ENCODE results near the gene C14orf119.
"Not testable (repeated sequence)": the region's sequence is repeated elsewhere in the genome, so short reads cannot be mapped to it uniquely, and the experiment has no call there.

The C14orf119 gene

GRCh38 chr14:23089498-23090253, 5.6 kb upstream of the C14orf119 start:
- DNase-seq (ENCODE audit: low spot score) = no peak

GRCh38 chr14:23090254-23090636, 5.1 kb upstream of the C14orf119 start:
- DNase-seq (ENCODE audit: low spot score) = no peak

DNA sequence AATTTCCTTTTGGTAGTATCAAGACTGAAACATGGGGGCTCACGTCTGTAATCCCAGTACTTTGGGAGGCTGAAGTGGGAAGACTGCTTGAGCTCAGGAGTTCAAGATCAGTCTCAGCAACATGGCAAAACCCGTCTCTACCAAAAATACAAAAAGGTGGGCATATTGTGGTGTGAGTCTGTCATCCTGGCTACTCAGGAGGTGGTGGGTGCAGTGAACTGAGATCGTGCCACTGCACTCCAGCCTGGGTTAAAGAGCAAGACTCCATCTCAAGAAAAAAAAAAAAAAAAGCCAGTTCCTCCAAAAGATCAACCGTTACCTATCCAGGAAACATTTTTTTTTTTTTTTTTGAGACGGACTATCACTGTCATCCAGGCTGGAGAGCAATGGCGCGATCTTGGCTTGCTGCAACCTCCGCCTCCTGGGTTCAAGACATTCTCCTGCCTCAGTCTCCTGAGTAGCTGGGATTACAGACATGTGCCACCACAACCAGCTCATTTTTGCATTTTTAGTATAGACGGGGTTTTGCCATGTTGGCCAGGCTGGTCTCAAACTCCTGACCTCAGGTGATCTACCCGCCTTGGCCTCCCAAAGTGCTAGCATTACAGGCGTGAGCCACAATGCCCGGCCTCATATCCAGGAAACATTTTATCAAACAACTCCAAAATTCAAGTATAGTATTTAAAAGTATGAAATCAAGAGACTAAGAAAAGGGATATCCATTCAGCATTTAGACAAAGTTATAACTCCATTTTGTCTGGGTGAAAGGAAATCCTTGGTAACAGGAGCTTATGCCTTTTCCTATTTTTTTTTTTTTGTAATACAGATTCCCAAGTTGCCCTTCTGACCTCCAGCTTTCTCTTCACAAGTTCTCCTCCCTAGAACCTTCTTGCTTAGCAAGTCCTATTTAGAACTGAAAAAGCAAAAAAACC, 3.7 kb upstream of the C14orf119 start:
- no peak for DNase-seq (ENCODE audit: low spot score)

DNA sequence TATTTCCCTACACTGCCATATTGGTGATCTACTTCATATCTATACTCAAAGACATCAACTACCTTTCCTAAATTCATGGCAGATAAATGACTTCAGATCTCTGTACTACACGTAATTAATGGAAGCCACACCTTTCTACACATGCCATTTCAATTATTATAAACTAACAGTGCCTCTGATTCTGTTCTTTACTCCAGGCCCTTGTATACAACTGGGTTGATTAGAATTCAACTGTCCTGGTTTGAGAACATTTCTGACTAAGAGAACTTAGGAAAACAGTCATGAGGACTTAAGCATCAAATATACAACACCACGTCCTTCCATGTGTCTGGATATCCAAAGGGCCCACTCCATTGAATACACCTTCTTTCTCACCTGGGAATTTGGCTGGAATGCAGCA, 2.2 kb upstream of the C14orf119 start:
- no peak for DNase-seq (ENCODE audit: low spot score)

DNA sequence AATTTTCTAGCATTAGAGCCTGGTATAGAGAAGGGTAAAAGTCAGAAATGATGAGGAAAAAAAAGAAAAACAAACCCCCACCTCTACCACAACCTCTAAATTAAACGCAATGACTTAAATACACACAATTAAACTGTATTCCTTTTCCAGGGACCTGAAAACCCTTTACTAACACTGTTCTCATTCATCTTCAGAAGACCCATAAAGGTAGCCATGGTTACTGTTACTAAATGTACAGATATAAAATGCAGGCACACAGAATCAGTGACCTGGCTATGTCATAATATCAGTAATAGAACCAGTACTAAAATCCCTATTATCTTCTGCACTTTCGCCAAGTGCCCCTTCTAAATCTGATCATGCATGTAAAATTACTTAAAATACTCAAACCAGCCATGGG, 1.8 kb upstream of the C14orf119 start:
- DNase-seq (ENCODE audit: low spot score) = no peak

GRCh38 chr14:23093991-23094665, 1.2 kb upstream of the C14orf119 start:
- no peak for DNase-seq (ENCODE audit: low spot score)

DNA sequence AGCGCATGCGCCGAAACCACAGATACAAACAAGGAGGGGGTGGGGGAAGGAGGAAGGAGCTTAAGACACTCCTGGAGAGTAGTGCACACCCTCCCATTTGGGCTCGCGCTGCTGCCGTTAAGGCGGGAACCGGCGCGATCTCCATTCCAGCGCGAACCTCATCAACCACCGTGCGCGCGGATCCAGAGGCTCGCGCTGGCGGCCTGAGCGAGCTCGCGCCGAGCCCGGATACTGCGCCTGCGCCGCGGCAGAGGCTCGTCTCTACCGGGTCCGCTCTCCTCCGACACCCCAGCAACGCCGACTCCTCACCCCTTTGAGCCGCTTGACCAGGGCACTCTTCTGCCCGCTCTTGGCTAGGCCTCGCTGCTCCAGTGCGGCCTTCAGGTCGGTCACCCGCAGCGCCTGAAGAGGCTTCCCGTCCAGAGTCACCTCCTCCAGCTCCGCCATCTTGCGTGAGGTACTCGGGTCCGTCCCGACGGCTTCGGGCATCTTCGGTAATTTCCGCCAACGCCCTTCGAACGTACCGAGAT, 574 bp upstream of the C14orf119 start, which contains the start of gene ACIN1:
Gene ACIN1 (minus strand): TSS at position 471 of the 530 bp plus-strand sequence. CDS start 24 bp downstream, at position 447.
- DNase-seq (ENCODE audit: low spot score) = peak; percentile 79

- no peak for DNase-seq (ENCODE audit: low spot score)
Observed at GRCh38 chr14:23097786-23098185, 2.5 kb downstream of the C14orf119 start.

DNA sequence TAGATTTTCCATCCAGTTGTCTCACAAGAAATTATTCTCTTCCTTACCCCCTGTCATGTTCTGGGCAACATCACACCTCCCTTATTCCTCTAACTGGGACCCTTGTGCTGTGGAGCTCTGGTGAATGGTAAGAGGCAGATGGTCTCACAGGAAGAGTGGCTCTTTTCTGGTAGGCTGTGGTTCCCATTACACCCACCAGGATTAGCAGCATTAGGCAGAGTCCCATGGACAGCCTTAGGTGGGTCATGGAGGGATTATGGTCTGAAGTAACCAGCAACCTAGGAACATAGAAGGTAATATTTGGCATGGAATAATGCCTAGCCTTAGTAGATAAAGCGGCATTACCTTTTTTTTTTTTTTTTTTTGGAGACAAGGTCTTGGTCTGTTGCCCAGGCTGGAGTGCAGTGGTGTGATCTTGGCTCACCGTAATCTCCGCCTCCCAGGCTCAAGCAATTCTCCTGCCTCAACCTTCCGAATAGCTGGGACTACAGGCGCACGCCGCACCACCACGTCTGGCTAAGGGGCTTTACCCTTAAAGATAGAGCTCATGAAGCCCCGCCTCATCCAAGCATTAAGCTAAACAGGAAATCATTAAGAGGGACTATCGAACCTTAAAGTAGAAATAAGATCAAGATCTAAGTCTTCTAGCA, 4.0 kb downstream of the C14orf119 start:
- no peak for DNase-seq (ENCODE audit: low spot score)

GRCh38 chr14:23101213-23101970, 6.1 kb downstream of the C14orf119 start:
- DNase-seq (ENCODE audit: low spot score) = no peak

GRCh38 chr14:23101986-23102625, 6.8 kb downstream of the C14orf119 start:
- DNase-seq (ENCODE audit: low spot score) = no peak

DNA sequence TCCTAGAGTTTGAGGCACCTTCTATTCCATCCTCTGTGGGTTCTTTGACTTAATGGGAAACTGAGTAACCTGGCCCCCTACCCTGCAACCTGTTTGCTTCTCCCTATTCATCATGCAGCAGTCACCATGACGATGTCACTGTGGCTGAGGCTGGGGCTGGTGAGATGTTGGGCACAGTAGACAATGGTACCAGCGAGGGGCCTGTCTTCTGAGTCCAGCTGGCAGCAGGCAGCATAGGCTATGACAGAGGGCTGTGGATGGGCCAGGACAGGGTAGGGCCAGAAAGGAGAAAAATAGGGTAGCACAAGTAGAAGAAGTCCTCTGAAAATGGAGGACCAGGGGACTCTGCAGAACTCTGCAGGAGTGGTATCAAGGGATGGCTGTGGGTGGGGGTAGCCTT, 7.5 kb downstream of the C14orf119 start:
- DNase-seq (ENCODE audit: low spot score) = peak; percentile 64

DNA sequence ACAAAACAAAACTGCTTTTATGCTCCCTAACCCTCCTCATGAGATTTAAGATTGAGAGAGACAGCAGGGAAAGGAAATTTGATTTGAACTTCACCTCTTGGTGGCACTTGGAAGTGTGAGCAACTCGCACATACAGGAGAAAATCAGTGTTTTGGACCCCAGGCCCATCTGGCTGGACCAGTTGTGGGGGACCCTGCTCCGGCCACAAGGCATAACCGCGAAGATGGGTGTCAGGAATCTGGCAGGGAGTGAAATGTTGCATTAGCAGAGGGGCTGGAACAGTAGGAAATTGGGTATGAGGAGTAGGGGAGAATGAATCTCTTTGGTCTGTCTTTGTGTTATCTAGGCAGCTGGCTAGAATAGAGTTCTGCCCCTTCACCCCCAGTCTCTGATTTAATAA, 8.3 kb downstream of the C14orf119 start:
- no peak for DNase-seq (ENCODE audit: low spot score)

DNA sequence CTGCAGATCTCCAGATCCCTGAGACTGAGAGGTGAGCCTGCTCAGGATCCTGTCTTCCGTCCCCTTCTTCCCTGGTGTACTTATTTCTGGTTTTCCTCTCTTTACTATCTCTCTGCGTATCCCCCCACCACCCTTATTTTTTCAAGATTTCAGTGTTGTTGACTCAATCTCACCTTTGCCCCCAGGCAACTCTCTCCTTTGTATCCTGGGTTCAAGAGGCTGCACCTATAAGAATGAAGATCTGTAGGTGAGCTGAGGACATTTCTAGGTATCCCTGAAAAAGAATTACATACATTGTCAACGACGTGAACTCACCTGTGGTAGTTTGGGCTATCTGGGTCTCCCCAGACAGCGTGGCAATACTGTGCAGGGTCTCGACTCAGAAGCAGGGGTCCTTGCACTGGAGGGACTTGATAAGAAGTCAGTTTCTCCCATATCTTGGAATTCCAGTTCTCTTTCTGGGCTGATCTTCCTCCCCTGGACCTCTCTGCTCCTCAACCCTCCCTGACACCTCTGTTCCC, 8.8 kb downstream of the C14orf119 start:
- no peak for DNase-seq (ENCODE audit: low spot score)

DNA sequence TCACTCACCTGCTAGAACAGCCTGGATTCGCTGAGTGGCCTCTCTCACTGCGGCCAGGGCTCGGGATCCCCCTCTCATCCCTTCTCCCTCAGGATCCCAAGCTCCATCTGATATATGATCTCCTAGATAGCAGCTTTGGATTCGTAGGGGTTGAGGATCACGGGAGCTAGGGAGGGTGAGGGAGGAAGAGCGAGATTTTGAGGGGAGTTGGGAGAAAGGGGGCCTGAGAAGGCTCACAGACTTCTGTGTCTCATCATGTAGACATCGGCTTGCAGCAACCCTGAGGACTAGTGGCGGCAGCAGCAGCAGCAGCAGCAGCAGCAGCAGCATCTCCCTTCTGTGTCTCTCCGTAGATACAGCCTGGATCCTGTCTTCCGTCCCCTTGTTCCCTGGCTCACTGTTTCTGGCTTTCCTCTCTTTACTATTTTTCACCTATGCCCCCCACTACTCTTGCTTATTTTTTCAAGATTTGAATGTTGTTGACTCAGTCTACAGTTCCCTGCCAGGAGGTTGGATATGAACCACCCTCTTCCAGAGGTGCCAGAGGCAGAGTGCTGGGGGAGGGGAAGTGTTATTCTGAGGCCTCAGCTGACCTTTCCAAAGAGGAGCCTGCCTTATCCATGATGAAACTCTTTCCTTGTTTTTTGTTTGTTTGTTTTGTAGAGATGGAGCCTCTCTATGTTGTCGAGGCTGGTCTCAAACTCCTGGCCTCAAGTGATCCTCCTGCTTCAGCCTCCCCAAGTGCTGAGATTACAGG, 9.5 kb downstream of the C14orf119 start, which contains the start of gene CIROP:
Gene CIROP (minus strand): TSS at position 399 of the 757 bp plus-strand sequence. CDS start 69 bp downstream, at position 330.
- DNase-seq (ENCODE audit: low spot score) = no peak

DNA sequence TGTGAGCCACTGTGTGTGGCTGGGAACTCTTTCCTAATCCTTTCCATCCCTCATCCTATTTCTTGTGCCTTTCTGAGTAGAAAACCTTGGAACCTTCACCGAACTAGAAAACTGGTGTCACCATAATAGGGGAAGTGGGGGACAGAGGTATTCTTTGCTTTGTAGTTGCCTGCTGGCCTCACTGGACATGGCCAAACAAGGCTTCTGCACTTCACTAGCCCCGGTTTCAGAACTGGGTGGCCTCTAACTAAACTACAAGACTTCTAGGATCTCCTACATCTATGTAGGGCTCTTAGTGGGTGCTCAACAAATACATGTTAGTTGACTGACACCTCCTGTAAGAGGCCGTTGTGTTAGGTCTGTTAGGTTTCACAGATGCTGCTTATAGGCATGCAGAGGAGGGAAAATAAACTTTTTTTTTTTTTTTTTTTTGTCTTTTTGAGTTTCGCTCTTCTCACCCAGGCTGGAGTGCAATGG, 10.1 kb downstream of the C14orf119 start:
- no peak for DNase-seq (ENCODE audit: low spot score)

DNA sequence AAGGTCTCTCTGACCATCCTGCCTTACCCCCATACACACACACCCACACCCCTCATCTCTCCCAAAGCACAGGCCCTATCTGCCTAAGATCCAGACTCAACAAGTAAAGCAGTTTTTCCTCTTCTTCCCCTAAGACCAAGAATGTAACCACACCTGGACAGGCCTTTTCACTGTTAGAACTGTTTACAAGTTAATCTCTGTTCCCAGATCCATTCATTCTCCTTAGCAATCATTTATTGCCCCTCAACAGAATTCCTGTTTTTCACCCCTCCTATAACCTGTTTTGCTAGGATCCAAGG, 11.4 kb downstream of the C14orf119 start:
- no peak for DNase-seq (ENCODE audit: low spot score)

- DNase-seq (ENCODE audit: low spot score) = not testable (repeated sequence)
Observed at GRCh38 chr14:23107620-23108019, 12.3 kb downstream of the C14orf119 start.

- DNase-seq (ENCODE audit: low spot score) = not testable (repeated sequence)
Observed at GRCh38 chr14:23108169-23108568, 12.9 kb downstream of the C14orf119 start.
